HG03442 (cell line): ENCODE data around the gene TMEM163.

Experiments
- ATAC-seq: cut with Tn5 transposase; IDR thresholded peaks from one replicate; pipeline ENCODE4 v1.9.1; 2021; ENCODE audit warnings: mild to moderate bottlenecking, moderate library complexity; ENCODE audit not compliant: unreplicated experiment

Gene TMEM163

DNA sequence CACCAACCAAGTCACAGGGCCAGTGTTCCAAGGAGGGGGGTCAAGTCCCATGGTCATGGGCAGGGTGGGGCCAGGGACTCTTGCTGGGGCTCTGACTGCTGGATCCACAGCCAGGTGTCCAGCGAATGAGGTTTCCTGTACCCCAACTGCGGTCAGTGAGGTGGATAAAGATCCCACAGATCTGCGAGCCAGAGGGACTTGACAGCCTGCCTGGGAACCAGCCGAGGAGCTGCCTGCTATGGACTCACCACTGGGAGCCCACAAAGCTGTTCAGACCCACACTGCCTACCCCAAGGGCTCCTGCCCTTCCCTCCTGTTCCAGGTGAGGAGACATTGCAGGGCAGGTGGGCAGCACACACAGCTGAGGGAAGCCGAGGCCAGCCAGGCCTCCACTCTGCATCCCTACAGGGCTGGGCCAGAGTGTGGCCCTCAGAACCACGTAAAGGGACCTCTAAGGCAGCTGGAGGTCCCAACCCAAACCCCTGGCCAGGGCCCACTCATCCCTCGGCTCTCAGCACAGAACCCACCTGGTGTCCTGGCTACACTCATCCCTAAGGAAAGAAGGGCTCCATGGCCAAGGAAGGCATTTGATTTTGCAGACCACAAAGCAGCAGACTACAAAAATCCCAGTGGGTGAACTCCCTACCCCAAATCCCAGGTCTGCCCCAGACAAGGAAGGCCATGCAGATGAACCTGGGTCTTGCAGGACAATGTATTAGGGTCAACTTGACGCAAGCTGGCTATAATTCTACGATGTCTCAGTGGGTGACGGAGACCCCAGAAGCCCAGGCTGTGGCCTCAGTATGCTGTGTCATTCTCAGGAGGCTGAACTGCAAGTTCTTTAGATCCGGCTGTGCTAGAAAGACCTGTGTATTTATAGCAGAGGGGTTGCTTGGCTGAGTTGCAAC is 255.8 kb downstream of the TMEM163 start:
- no peak for ATAC-seq

- ATAC-seq = no peak
Measured at GRCh38 chr2:134462275-134462674, 256.5 kb downstream of the TMEM163 start.

DNA sequence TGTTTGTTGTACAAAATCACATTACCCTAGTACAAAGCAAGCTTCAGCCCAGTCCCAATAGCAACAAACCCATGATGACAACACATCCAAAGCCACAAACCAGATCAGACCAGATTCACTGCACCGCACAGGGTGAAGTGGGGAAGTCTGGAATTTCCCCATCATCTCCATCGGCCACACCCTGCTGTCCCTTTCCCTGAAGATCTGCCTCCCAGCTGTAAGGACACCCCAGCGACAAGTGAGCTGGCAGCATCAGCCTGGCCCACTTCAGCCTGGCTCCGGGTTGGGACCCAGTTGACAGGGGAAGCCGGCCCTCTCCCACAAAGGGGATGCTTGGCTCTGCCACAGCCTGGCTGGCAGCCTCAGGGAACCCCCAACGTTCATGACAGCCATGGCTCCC is 257.3 kb downstream of the TMEM163 start:
- no peak for ATAC-seq

- peak; percentile 92 for ATAC-seq
Measured at GRCh38 chr2:134460583-134460998, 258.2 kb downstream of the TMEM163 start.

GRCh38 chr2:134459706-134460406 is 258.9 kb downstream of the TMEM163 start:
- no peak for ATAC-seq

- no peak for ATAC-seq
Measured at GRCh38 chr2:134458950-134459349, 259.9 kb downstream of the TMEM163 start.

- ATAC-seq = no peak
Measured at GRCh38 chr2:134458473-134458853, 260.3 kb downstream of the TMEM163 start.

DNA sequence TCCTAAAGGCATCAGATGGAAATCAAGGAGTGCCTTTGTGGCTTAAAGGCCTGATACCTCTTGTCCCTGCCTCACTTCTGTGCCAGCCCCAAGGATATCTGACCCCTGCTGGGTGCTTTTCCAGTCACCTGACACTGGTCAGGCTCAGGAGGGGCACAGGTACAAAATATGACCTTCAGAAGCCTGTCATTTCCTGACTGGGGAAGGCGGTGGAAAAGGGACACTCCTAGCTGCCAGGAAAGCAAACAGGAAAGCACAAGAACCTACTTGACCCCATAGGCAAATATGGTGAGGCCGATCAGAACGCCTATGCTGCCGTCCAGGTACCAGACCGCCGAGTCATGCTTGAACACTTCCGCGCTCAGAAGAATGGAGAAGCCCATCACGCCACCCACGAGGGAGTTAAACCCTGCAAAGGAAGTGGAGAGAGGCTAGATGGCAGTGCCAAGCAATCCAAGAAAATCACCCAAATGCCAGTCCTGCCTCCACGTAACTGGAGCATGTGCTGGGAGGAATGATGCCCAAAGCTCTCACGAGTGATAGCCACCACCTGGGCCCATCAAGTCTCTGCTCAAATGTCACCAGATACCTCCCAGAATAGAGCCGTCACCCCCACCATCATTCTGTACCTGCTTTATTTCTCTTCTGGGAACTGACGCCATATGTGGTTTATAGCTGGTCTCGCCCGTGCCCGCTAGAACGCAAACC is 260.9 kb downstream of the TMEM163 start:
- no peak for ATAC-seq

- ATAC-seq = no peak
Measured at GRCh38 chr2:134457353-134457752, 261.4 kb downstream of the TMEM163 start.

DNA sequence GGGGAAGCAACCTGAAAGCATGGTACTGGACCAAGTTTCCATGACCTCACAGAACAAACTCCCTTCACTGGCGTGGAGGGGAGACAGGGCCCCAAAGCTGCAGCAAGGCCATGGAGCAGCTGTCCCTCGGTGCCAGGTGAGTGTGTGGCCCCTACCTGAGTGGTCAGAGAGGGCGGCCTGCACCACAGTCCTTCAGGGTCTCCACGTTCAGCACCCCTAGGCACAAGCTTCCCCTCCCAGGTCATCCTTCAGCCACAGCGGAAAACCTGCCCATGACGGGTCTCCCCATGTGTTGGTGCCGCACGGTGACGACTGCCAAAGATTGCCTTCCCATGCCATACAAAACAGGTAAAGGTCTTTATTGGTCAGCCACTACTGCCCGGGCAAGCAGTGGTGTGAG is 263.4 kb downstream of the TMEM163 start:
- no peak for ATAC-seq

DNA sequence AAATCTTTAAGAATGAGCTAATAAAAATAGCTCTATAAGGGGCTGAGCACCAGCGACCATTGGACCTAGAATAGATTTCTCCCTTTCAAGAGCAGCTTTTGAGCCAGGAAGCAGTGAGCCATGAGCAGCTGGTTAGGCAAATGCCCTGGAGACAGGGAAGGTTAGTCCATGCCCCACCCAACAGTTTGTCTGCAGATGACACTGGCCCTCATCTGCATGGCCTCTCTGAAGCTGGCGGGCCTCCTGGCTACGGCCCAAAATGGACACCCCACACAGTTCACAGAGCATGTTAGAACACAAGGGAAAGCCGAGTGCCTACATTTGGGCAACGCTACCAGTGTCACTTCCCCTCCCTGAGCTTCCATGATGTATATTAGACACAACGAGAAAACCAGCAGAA is 263.9 kb downstream of the TMEM163 start:
- ATAC-seq = no peak

DNA sequence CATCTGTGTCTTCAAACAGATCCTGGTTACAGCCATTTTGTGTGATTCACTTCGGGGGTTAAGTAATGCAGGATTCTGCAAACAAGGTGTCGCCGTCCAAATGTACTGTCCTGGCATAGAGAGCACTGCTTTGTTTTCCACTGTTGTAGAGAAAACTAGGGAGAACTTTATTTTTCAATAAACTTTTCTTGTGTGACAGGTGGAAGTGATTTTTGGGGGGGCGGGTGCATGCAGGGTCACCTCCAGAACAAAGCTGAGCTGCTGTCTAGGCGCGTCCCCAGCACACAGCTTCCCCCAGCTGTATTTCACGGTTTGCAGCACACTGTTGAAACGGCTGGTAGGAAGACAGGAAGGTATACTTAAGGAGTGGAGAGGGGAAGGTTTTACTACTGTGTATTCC is 264.4 kb downstream of the TMEM163 start:
- no peak for ATAC-seq

DNA sequence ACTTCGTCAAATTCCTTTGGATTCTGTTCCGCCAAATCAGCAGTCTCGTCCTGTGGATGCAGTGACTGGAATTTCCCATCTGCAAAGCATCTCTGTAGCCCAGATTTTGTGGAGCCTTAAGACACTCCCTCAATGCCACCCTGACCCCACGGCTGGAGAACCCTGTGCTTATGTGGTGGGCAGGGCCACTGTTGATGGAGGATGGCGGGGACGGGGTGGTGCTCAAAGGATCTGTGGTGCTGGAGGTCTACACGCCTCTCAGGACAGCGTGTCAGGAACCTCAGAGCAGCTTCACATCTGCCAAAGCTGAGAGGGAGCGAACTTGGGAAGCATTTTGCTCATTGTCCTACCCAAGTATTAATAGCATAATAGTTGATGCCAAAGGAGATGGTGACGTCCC is 264.8 kb downstream of the TMEM163 start:
- no peak for ATAC-seq

- ATAC-seq = no peak
Measured at GRCh38 chr2:134453476-134453875, 265.3 kb downstream of the TMEM163 start.

- ATAC-seq = no peak
Measured at GRCh38 chr2:134452042-134452733, 266.6 kb downstream of the TMEM163 start.

DNA sequence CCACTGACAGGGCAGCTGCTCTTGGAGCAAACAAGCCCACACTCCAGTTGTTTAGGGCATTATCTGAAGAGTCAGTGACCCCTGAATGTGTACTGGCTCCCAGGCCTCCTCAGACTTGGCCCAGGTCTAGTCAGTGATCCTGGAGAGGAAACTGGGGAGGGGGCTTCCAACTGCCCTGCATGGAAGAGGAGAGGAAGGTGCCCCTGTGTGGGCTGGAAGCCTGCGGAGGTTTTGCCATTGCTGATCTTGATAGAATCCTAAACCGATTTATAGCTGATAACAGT is 267.5 kb downstream of the TMEM163 start:
- ATAC-seq = no peak

GRCh38 chr2:134449751-134450513 is 268.9 kb downstream of the TMEM163 start:
- ATAC-seq = no peak

DNA sequence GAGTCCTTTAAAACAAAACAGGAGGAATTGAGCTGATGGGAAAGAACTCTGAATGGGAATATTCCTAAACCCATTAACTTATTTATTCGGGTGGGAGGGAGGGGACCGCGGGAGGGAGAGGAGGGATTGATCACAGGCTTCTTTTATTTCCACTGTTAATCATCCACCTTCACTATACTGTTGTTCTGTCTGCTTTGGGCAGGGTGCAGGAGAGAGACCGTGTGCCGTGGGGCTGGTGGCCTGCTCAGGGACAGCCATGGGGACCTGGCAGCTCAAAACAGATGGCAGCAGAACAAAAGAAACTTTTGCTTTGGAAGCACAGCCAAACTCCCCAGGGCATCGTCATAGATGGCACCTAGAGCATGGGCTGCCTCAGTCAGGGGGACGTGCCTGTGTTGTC is 269.6 kb downstream of the TMEM163 start:
- no peak for ATAC-seq

DNA sequence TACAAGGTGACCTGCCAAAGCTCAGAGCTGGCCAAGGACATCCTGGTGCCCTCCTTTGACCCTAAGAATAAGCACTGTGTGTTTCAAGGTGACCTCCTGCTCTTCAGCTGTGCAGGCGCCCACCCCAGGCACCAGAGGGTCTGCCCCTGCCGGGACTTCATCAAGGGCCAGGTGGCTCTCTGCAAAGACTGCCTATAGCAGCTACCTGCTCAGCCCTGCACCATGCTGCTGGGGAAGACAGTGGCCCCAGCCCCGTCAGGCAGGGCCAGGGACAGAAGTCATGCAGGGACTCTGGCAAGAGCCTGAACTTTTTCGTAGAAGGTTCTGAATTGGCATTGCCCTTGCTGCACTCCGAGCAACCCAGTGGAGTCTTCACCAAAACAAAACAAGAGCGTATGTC is 270.1 kb downstream of the TMEM163 start:
- ATAC-seq = no peak

GRCh38 chr2:134447669-134448068 is 271.1 kb downstream of the TMEM163 start:
- no peak for ATAC-seq
